ENCODE results near the gene GASK1B. TPM values are rescaled to one million over a fixed set of nuclear protein-coding genes. Genes with fewer than 3 reads are reported as not detected.

GASK1B gene
- total RNA-seq, 1 experiment from 2014 or later = 1.3 TPM

DNA sequence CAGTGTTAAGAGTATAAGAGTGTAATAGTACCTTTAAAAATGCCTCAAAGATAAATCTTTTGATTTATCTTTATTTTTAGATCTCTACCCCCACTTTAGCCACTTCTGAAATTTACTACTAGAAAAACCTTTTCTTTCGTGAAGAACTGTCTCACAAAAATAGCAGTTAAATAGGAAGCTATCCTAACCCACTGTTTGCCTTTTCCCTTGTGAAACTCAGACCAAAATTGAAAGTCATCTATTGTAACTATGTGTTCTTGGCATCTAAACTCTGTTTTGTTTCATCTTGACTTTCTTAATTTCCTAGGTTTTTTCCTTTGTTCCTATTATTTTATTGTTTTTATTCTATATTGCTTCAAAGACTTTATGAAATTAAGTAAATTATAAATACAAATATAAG lies 29.7 kb upstream of the GASK1B start:
- CTCF ChIA-PET = interaction anchor here (1.5 kb wide), 1 partner anchor 9 kb away, joined by 6 read pairs; no protein-coding TSS in a partner anchor

GRCh38 chr4:158201876-158202275 lies 29.1 kb upstream of the GASK1B start:
- no peak overlapping the region for H3K27ac ChIP-seq (ENCODE audit: low read depth, low read length)
- no peaks in the 10 kb centered on the region for H3K36me3 ChIP-seq (ENCODE audit: control insufficient read depth in 1 of 2, insufficient read depth in 2 of 2, low read length in 2 of 2)
- no peaks in the 10 kb centered on the region for H4K20me1 ChIP-seq (ENCODE audit: insufficient read depth)
- H3K9me3 ChIP-seq (ENCODE audit: control insufficient read depth in 1 of 2, insufficient read depth in 1 of 2, low read depth in 1 of 2, low read length in 2 of 2) = no peaks in the 10 kb centered on the region
- intact Hi-C loops (cut with micrococcal nuclease) = no loop called here
- H3K4me2 ChIP-seq (ENCODE audit: low read length) = no peak overlapping the region
- no peaks in the 10 kb centered on the region for H3K4me1 ChIP-seq (ENCODE audit: control insufficient read depth in 1 of 2, insufficient read depth in 2 of 2, low read length in 2 of 2)
- no peaks in the 10 kb centered on the region for H3K27me3 ChIP-seq (ENCODE audit: insufficient read depth, low read length)
- no peak overlapping the region for H2AFZ ChIP-seq (ENCODE audit: low read depth, low read length, poor library complexity, severe bottlenecking)
- no TSS peak for BruUV-seq (replicated peaks)
- no peak overlapping the region for H3K9ac ChIP-seq (ENCODE audit: low read length)
- no peak overlapping the region for H3K4me3 ChIP-seq (replicated peaks in 1 of 2; ENCODE audit: low read depth in 1 of 2, low read length in 2 of 2)
- ChIA-PET RAD21 (ENCODE audit: low non-redundant PET in 1 of 2, low total read pairs in 2 of 2, uncharacterized antibody in 2 of 2, unreplicated experiment in 2 of 2) (no interaction called here), CTCF (interaction anchor here (1.5 kb wide), 1 partner anchor 8 kb away, joined by 6 read pairs; no protein-coding TSS in a partner anchor), POLR2A (interaction anchor here (1.4 kb wide), 1 partner anchor 9 kb away, joined by 3 read pairs; no protein-coding TSS in a partner anchor)
- DNase-seq (ENCODE audit: low read depth, low spot score) (no peak), ATAC-seq (no peak)
- TF ChIP-seq SP1 (IDR thresholded peaks at IDR 0.05; ENCODE audit: low read depth) = no peak
- TF ChIP-seq YY1 (IDR thresholded peaks at IDR 0.05; ENCODE audit: extremely low read depth, insufficient replicate concordance, low read depth, low read length) = no peak
- TF ChIP-seq SIN3A (IDR thresholded peaks at IDR 0.05; ENCODE audit: low read depth) = no peak
- H3K79me2 ChIP-seq (ENCODE audit: insufficient read depth, low read length) = no peaks in the 10 kb centered on the region
- no peaks in the 10 kb centered on the region for H3K9me2 ChIP-seq (ENCODE audit: insufficient read depth)

More for the DNA sequence above, 29.7 kb upstream of the GASK1B start:
- Histone ChIP-seq H3K9ac (ENCODE audit: low read length) (no peak overlapping the region), H3K4me2 (ENCODE audit: low read length) (no peak overlapping the region), H3K36me3 (ENCODE audit: control insufficient read depth in 1 of 2, insufficient read depth in 2 of 2, low read length in 2 of 2) (no peaks in the 10 kb centered on the region), H3K27ac (ENCODE audit: low read depth, low read length) (no peak overlapping the region), H3K4me3 (replicated peaks in 1 of 2; ENCODE audit: low read depth in 1 of 2, low read length in 2 of 2) (no peak overlapping the region), H2AFZ (ENCODE audit: low read depth, low read length, poor library complexity, severe bottlenecking) (peak overlapping the region; percentile 31), H3K4me1 (ENCODE audit: control insufficient read depth in 1 of 2, insufficient read depth in 2 of 2, low read length in 2 of 2) (no peaks in the 10 kb centered on the region), H4K20me1 (ENCODE audit: insufficient read depth) (no peaks in the 10 kb centered on the region), H3K9me3 (ENCODE audit: control insufficient read depth in 1 of 2, insufficient read depth in 1 of 2, low read depth in 1 of 2, low read length in 2 of 2) (no peaks in the 10 kb centered on the region), H3K27me3 (ENCODE audit: insufficient read depth, low read length) (no peaks in the 10 kb centered on the region), H3K79me2 (ENCODE audit: insufficient read depth, low read length) (no peaks in the 10 kb centered on the region), H3K9me2 (ENCODE audit: insufficient read depth) (no peaks in the 10 kb centered on the region)
- TF ChIP-seq ZFX (IDR thresholded peaks at IDR 0.05) = no peak
- no peak for TF ChIP-seq ZNF274 (IDR thresholded peaks at IDR 0.05; ENCODE audit: low read depth, low read length)
- TF ChIP-seq FOSL1 (IDR thresholded peaks at IDR 0.05; ENCODE audit: low read depth) = no peak
- intact Hi-C loops (cut with micrococcal nuclease) = no loop called here
- ChIA-PET RAD21 (ENCODE audit: low non-redundant PET in 1 of 2, low total read pairs in 2 of 2, uncharacterized antibody in 2 of 2, unreplicated experiment in 2 of 2) (no interaction called here), POLR2A (interaction anchor here (1.4 kb wide), 1 partner anchor 9 kb away, joined by 3 read pairs; no protein-coding TSS in a partner anchor)
- DNase-seq (ENCODE audit: low read depth, low spot score) (no peak), ATAC-seq (no peak)
- no TSS peak for BruUV-seq (replicated peaks)

Measured in HCT116 (cell line).